HFFc6 (cell line): ENCODE measurements around the gene MXRA8. TPM values are rescaled to one million over a fixed set of nuclear protein-coding genes. Genes with fewer than 3 reads are reported as not detected.
"Not testable (repeated sequence)": the region's sequence is repeated elsewhere in the genome, so short reads cannot be mapped to it uniquely, and the experiment has no call there.

Experiments used
- DNase-seq: peaks from one replicate; pipeline ENCODE4 v3.0.0-alpha.2; 2018
- H3K27ac Mint-ChIP-seq: 2 replicates; pipeline ENCODE4 v1.8.0; 2020; ENCODE audit warnings: mild to moderate bottlenecking, mixed read lengths
- H3K27me3 Mint-ChIP-seq: 2 replicates; pipeline ENCODE4 v1.8.0; 2021; ENCODE audit warnings: mild to moderate bottlenecking, moderate library complexity, mixed read lengths; ENCODE audit not compliant: insufficient read depth
- H3K36me3 Mint-ChIP-seq: 2 replicates; pipeline ENCODE4 v1.8.0; 2021; ENCODE audit warnings: low read depth, mixed read lengths
- H3K4me1 Mint-ChIP-seq: 2 replicates; pipeline ENCODE4 v1.8.0; 2020; ENCODE audit warnings: low read depth, mixed read lengths
- H3K4me3 Mint-ChIP-seq: 2 replicates; pipeline ENCODE4 v1.8.0; 2020; ENCODE audit warnings: mild to moderate bottlenecking, moderate library complexity, mixed read lengths
- H3K9me3 Mint-ChIP-seq: 2 replicates; pipeline ENCODE4 v1.8.0; 2020; ENCODE audit warnings: mild to moderate bottlenecking, mixed read lengths
- CTCF ChIP-seq: fragments of 200-600 bp; sonication (generic); IDR thresholded peaks from 2 replicates; pipeline ENCODE4 v1.5.0; 2021; ENCODE audit warnings: antibody characterized with exemption, mild to moderate bottlenecking
- total RNA-seq, 6 experiments: library from RNA; stranded (reverse); fragmentation: NEBNext Ultra II Directional; extraction: Animal tissue kit (Norgen Biotek cat#: 25700); gene quantifications; 2 replicates in 1 of 6; 3 replicates in 5 of 6; pipeline ENCODE4 v1.2.3, GENCODE V29; 2021

MXRA8 gene
- total RNA-seq, 6 experiments from 2014 or later: 438 to 570 (median 524) TPM

GRCh38 chr1:1319646-1319941 lies 38.8 kb downstream of the MXRA8 start:
- no peak for DNase-seq
- H3K36me3 Mint-ChIP-seq: peaks cover 9% of the 10 kb centered on the region
- H3K4me1 Mint-ChIP-seq: peaks cover 45% of the 10 kb centered on the region
- TF ChIP-seq CTCF: no peak
- peak overlapping the region; percentile 91 for H3K27ac Mint-ChIP-seq
- no peak overlapping the region for H3K4me3 Mint-ChIP-seq
- no peaks in the 10 kb centered on the region for H3K9me3 Mint-ChIP-seq
- H3K27me3 Mint-ChIP-seq: peaks cover 18% of the 10 kb centered on the region

- DNase-seq: no peak
- Mint-ChIP-seq H3K27me3 (peaks cover 18% of the 10 kb centered on the region), H3K4me1 (peaks cover 45% of the 10 kb centered on the region), H3K9me3 (no peaks in the 10 kb centered on the region), H3K4me3 (no peak overlapping the region), H3K36me3 (peaks cover 9% of the 10 kb centered on the region), H3K27ac (peak overlapping the region; percentile 91)
- TF ChIP-seq CTCF: 0 out of 2 replicates have a peak, but pooled peaks have one; percentile 11
Measured at GRCh38 chr1:1318777-1319645, 39.3 kb downstream of the MXRA8 start.

GRCh38 chr1:1318131-1318652 lies 40.2 kb downstream of the MXRA8 start:
- H3K4me3 Mint-ChIP-seq: peak overlapping the region; percentile 9; the same call in 1 of the 2 replicates
- peaks cover 38% of the 10 kb centered on the region for H3K4me1 Mint-ChIP-seq
- peaks cover 13% of the 10 kb centered on the region for H3K27me3 Mint-ChIP-seq

GRCh38 chr1:1317420-1317819 lies 40.9 kb downstream of the MXRA8 start:
- Mint-ChIP-seq H3K9me3 (no peaks in the 10 kb centered on the region), H3K27ac (peak overlapping the region; percentile 78), H3K4me3 (peak overlapping the region; percentile 23; the same call in 1 of the 2 replicates), H3K36me3 (peaks cover 5% of the 10 kb centered on the region; the same call in 1 of the 2 replicates), H3K27me3 (peaks cover 15% of the 10 kb centered on the region), H3K4me1 (peaks cover 31% of the 10 kb centered on the region)
- TF ChIP-seq CTCF: no peak
- DNase-seq: no peak

More at GRCh38 chr1:1318131-1318652, 40.2 kb downstream of the MXRA8 start:
- Mint-ChIP-seq H3K36me3 (peaks cover 5% of the 10 kb centered on the region; the same call in 1 of the 2 replicates), H3K27ac (peak overlapping the region; percentile 91), H3K9me3 (no peaks in the 10 kb centered on the region)
- peak; percentile 95 for DNase-seq
- TF ChIP-seq CTCF: no peak

GRCh38 chr1:1316199-1316598 lies 42.2 kb downstream of the MXRA8 start:
- peak overlapping the region; percentile 42; the same call in 1 of the 2 replicates for H3K27ac Mint-ChIP-seq

GRCh38 chr1:1315435-1315954 lies 42.9 kb downstream of the MXRA8 start:
- no peak for TF ChIP-seq CTCF
- DNase-seq: no peak
- Mint-ChIP-seq H3K36me3 (peaks cover 5% of the 10 kb centered on the region; the same call in 1 of the 2 replicates), H3K4me3 (no peak overlapping the region), H3K27me3 (peaks cover 15% of the 10 kb centered on the region), H3K4me1 (peaks cover 25% of the 10 kb centered on the region), H3K27ac (no peak overlapping the region; the same call in 1 of the 2 replicates), H3K9me3 (no peaks in the 10 kb centered on the region)

More at GRCh38 chr1:1316199-1316598, 42.2 kb downstream of the MXRA8 start:
- not testable (repeated sequence) for H3K36me3 Mint-ChIP-seq, DNase-seq, H3K4me3 Mint-ChIP-seq, H3K9me3 Mint-ChIP-seq
- Mint-ChIP-seq H3K27me3 (peaks cover 15% of the 10 kb centered on the region), H3K4me1 (peaks cover 25% of the 10 kb centered on the region)
